Measurements from ENCODE around the gene NTSR1.
A peak's percentile ranks its signal among the peaks of the same experiment; 100 is the strongest.

The NTSR1 gene

DNA sequence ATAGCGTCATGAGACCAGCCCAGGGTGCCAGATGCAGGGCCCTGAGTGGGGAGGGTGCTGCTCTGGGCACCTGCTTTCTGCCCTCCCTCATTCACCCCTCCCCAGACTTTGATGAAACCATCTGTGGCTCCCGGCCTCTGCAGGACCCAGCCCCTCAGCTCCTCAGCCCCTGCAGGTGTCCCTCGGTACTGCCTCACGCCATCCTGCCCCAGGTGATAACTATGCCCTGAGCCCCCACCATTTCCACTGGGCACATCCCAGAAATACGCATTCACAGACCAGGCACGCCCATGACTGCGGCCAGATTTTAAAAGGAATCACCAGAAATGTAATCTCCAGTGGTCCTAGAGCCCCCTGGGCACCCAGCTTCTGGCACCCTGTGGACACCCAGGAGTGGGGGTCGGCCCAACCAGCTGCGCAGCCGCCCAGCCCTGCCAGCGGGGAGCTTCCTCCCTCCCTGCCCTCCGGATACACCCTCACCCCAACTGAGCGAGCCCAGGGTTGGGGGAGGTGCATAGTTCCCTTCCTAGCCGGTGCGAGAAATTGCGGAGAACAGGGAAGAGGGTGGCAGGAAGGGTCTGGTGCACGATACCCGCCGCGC is 615 bp upstream of the NTSR1 start:
- DNase-seq (ENCODE audit: low read depth, low spot score), result no peak

DNA sequence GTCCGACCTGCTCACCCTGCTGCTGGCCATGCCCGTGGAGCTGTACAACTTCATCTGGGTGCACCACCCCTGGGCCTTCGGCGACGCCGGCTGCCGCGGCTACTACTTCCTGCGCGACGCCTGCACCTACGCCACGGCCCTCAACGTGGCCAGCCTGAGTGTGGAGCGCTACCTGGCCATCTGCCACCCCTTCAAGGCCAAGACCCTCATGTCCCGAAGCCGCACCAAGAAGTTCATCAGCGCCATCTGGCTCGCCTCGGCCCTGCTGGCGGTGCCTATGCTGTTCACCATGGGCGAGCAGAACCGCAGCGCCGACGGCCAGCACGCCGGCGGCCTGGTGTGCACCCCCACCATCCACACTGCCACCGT is 885 bp downstream of the NTSR1 start:
- no peak for DNase-seq (ENCODE audit: low read depth, low spot score)

DNA sequence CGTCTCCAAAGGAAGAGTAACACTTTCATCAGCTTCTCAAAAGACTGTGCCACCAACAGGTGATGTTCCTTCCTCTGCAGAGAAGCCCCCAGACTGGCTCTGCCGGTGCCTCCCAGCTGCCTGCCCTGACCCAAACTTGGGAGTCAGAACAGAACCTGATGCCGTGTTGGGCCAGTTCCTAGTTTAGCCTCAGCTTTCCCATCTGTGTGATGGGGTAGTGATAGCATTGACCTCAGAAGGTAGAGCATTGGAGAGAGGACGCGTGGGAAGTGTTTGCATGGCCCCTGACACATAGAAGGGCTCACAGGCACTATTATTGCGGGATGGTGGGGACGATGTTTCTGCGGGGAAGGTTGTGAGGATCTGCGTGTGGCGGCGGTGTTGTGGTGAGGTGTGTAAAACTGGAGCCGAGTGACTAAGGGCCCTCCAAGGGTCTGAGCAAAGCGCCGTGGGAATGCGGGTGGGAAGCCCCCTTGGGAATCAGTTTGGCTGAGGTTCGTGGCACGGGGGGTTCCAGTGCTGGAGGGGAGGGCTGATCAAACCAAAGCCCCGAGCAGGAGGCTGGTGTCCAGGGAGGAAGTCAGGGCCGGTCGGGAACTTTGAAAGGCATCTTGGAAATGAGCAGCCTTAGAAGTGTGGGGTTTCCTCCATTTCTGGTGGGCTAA is 1.7 kb downstream of the NTSR1 start:
- DNase-seq (ENCODE audit: low read depth, low spot score), result no peak

DNA sequence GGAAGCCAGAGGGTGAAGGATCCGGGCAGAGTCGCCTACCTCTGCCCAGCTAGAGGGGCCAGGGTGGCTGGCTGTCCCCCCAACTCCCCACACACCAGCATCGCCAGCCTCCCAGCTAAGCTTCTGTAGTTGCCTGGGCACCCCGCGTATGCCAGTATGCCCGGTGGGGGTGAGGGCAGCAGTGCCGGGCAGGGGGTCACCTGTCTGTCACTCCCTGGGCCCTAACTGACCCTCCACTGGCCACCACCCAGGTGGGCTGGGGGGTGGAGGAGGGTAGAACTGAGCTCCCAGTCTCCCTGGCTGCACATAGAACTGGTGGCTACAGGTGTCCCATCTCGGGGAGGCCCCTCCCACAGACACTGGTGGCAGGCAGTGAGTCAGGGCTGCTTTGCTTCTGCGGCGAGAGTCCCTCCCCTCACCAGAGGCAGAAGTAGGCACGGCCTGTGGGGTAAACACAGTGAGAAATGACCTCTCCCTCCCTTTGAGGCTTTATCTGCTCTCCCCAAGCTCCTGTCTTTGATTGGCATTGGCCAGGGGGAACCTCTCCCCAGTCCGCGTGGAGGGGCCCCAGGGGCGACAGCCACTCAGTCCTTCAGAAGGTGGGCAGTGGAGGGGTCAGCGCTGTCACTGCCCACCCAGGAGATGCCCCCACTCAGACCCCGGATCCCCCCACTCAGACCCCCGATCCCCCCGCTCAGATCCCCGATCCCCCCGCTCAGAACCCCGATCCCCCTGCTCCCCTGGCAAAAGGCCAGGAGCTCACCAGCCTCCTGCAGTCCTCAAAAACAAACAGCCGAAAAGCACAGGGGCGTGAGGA is 2.5 kb downstream of the NTSR1 start:
- DNase-seq (ENCODE audit: low read depth, low spot score), result no peak

DNA sequence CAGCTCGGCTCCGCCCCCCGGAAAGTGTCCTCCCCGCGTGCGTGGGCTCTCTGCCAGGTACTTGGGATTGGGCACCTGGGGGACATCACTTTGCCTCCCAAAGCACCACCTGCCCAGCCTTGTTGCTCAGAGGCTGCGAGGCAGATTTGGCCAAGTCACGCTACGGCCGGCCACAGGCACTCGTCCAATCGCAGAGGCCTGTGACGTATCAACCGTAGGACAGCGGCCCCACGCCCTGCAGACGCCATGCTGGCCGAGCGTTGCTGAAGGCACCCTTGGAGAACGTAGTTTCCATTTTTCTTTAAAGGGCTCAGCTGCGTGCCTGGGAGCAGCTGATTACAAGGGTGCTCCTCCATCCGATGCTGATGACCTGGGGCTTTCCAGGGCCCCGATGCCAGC is 3.1 kb downstream of the NTSR1 start:
- no peak for DNase-seq (ENCODE audit: low read depth, low spot score)

DNA sequence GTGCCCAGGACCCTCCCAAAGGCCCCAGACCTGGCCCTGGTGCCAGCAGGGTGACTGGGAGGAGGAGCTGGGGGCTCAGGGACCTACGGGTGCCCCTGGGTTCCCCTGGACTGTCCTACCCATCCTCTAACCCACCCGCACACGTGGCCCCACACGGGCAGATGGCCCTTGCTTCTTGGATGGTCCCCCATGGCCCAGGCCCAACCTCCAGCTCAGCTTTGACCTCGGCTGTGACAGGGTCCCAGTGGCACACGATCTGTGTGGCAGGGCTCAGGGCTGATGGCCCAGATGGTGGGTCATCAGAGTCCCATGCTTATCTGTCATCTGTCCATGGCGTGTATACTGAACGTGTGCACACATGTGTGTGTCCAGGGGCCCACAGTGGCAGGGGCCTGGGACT is 4.0 kb downstream of the NTSR1 start:
- no peak for DNase-seq (ENCODE audit: low read depth, low spot score)

DNA sequence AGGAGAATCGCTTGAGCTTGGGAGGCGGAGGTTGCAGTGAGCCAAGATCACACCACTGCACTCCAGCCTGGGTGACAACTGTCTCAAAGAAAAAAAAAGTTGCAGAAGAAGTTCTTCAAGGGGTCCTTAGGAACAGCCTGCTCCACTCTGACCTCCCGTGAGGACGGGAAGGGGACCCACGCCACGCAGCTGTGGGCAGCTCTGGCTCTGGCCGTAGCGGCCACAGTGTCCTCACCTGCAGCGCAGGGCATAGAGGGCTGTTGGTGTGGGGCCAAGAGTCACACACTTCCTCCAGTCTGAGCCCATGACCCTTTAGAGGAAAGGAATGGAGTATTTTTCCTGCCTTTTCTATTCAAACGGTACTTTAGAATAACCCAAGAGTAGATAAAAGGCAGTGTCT is 5.4 kb downstream of the NTSR1 start:
- DNase-seq (ENCODE audit: low read depth, low spot score), result no peak

DNA sequence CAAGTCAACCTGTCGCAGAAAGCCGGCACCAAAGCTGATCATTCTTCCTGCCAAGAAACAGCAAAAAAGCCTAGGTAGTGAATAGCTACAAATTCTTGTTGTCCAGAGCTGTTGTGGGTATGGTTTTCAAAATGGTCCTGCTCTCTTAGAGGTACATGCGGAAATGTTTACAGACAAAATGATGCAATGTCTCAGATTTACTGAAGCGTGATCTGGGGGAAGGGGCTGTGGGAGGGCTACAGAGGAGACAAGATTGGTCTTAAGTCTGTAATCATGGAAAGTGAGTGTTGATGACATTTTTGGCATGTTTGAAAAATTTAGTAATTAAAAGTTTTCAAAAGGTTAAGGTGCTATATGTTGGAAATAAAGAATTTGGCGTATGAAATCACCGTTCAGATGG is 6.2 kb downstream of the NTSR1 start:
- DNase-seq (ENCODE audit: low read depth, low spot score), result no peak

DNA sequence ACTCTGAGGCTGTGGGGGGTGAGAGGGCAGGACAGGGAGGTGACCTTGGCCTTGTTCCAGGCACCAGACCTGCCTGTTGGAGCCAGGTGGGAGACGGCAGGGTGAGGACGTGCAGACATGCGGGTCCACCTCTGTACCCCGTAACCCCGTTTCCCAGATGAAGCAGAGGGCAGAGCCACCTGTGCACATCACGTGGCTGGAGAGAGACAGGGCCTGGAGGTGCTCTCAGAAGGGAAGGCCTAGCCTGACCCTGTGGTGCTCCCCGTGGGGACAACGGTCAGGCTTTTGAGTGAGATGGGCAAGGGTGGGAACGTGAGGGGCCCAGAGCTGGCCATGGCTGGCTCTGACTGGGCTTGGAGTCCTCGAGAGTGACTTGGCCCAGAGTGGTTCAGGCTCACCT is 6.6 kb downstream of the NTSR1 start:
- DNase-seq (ENCODE audit: low read depth, low spot score), result no peak

DNA sequence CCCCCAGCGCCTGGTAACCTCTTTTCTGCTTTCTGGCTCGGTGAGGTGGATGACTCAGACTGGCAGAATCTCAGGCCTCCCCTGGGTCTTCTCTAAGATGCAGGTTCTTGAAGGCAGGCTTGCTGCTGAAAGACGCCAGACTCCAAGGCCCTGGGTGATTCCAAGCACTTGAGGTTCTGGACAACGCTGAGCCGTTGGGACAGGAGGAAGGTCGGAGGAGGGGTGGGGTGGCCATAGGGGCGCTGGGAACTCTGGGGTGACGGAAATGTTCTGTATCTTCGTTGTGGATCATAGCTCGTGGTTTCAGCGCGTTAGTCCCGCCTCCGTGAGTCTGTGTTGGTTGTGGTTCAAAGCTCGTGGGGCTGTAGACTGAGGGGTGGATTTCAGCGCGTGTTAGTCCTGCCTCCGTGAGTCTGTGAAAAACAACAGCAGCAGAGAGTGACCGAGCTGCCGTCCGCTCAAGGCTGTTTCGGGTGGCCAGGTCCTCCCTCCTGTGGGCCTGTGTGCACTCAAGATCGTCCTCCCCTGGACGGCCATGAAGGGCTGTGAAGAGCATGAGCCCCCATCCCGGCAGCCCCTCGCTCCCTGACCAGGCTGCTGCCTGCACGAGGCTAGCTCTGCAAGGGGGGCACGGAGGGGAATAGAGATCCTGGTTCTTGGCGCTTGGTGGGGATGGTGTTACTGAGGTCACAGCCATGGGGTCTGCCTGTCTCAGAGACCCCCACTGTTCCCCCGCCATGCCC is 7.7 kb downstream of the NTSR1 start:
- no peak for DNase-seq (ENCODE audit: low read depth, low spot score)

DNA sequence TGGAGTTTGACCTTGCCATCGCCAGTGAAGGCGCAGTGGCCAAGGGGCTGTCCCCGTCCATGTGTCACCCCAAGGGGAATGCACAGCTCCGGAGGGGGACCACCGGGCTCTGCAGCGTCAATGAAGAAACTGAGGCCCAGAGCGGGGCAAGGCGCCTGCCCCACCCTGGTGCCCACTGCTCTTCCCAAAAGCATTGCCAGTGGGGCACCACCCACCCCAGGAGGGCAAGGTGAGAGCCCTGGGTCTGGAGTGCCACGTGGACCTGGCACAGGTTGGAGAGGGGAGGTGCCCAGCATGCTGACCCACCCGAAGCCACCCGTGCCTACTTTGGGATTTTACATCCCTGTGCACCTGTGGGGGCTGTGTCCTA is 8.3 kb downstream of the NTSR1 start:
- no peak for DNase-seq (ENCODE audit: low read depth, low spot score)

DNA sequence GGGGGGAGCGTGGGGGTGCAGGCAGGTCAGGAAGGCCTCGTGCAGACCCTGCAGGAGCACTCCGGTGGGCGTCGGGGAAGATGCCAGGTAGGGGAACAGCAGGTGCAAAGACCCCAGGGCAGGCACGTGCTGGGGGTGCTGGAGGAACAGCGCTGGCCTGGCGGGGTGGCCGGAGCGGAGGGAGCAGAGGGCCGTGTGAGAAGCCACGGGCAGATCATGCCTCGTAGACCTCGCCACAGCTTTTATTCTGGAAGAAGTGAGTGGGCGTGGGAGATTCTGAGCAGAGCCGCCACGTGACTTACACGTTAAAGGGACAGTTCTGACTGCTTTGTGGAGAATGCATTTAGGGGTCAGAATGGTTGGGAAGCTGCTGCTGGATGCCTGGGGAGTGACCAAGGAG is 9.3 kb downstream of the NTSR1 start:
- DNase-seq (ENCODE audit: low read depth, low spot score), result no peak

DNA sequence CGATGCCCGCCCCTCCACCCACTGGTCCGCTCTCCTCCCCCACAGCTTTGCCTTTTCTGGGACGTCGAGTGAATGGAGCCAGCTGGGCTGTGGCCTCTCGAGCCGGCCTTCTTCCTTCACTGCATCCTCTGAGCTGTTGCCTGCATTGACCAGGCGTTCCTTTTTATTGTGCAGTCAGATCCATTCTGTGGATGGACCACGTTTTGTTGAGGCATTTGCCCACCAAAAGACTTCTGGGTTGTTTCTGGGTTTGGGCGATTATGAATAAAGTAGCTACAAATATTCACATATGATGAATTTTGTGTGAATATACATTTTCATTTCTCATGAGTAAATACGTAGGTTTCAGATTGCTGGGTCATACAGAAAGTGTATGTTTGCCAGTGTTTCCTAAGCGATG is 9.9 kb downstream of the NTSR1 start:
- no peak for DNase-seq (ENCODE audit: low read depth, low spot score)

DNA sequence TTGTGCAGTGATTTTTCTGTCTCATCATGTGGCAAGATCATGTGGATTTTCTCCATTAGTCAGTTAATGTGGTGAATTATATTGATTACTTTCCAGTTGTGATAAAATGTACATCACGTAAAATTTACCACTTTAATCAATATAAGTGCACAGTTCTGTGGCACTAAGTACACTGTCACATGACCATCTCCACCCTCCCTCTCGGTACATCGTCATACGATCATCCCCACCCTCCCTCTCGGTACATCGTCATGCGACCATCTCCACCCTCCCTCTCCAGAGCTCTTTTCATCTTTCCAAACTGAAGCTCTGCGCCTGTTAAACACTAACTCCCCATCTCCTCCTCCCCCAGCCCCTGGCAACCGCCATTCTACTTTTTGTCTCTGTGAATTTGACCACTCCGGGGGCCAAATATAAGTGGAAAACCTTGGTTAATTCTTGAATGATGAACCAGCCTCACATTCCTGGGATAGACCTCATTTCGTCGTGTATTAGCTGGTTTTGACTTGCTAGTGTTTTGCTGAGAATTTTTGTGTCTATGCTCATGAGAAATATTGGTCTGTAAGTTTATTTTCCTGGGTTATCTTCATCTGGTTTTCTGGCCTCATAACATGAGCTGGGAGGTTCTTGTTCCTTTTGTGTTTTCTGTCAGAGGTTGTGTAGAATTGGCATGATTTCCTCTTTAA is 10.8 kb downstream of the NTSR1 start:
- no peak for DNase-seq (ENCODE audit: low read depth, low spot score)

DNA sequence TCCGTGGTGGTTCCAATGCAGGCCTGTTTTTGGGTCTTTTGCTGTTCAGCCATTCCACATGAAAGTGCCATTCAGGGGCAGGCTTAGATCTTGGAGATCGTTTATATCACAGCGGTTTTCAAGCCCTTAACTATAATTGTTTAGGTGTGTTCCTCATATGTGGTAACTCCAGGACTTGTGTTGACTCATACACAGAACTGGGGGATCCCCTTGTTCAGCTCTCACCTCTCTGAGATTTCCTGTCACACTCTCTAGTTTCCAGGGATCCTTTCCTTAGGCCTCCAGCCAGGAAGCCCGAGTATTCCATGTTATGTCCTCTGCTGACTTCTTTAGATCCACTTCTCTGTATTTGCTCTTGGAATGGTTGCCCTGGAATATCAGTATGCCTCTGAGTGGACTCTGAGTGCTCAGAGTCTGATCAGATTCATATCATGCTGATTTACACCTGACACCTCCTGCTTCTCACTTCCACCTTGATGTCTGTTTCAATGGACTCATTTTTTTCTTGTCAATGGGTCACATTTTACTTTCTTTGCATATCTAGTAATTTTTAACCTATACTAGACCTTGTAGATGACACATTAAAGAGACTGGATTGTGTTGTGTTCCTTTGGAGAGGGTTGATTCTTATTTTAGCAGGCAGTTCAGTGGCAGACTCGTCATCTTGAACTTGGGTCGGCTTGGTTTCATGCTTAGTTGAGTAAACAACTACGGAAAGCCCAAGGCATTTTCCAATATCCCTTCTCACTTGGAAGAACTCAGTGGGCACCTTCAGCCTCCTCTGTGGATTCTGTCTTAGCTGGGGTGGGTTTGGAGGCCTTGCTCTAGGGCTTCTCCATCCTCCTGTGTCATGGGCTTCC is 13.1 kb downstream of the NTSR1 start:
- no peak for DNase-seq (ENCODE audit: low read depth, low spot score)

DNA sequence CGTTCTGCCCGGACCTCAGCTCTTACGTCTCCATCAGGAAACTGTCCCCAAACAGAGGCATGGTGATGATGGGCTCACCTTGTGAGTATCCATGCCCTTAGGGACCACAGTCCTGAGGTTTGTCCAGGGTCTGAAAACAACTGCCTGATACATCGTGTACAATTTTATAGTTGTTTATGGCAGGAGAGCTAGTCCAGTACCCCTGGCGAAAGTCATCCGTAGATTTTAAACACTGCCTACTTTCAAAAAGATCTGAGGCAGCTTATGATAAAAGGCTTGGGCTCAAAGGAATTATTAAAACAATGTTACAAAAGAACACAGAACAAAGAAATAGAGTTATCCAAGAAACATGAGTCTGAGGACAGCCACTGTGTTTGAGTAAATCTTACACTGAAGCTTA is 14.0 kb downstream of the NTSR1 start:
- no peak for DNase-seq (ENCODE audit: low read depth, low spot score)

DNA sequence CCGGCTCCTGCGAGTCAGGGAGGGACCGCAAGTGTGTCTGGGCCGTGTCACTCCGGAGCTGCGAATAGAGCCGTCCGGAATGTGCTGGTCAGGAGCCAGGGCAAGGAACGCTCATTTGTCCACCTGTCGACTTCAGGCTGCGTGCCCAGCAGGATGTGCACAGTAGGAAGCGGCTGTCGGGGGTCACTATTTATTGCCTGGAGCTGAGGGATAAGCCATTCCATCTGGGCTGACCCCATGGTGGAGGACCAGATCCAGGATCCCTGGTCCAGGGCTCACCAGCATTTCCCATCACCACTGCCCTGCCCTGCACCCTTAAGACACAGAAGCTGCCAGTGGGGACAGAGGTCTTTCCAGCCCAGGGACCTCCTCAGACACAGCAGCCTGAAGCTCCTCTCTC is 14.7 kb downstream of the NTSR1 start:
- peak; percentile 56 for DNase-seq (ENCODE audit: low read depth, low spot score)

DNA sequence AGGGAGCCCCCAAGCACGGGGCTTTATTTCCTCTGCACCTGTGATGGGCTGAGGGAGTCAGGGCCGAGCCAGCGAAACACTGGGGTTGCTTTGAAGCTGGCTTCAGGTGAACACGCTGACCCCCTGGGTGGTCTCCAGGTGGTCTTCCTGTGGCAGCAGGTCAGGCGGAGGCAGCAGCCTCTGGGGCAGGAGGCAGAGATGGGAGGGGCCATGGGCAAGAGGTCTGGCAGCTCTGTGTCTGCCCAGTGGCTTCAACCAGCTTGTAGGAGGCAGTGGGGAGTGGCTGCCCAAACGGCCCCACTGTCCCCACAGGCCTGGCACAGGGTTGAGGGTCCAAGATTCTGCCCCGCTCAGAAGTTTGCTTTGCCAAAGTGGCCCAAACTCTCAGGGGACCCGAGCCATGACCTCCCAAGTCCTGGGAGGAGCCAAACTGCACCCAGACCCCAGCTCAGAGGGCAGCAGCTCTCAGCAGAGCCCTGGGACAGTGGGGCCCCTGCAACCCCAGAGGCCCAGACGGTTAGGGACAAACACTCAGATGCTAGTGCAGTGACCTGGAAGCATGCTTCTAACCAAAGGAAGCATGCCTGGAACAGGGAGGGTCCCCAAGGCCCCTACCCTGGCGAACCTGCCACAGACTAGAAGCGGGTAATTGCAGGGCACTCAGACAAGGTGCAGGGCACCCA is 15.3 kb downstream of the NTSR1 start:
- no peak for DNase-seq (ENCODE audit: low read depth, low spot score)

DNA sequence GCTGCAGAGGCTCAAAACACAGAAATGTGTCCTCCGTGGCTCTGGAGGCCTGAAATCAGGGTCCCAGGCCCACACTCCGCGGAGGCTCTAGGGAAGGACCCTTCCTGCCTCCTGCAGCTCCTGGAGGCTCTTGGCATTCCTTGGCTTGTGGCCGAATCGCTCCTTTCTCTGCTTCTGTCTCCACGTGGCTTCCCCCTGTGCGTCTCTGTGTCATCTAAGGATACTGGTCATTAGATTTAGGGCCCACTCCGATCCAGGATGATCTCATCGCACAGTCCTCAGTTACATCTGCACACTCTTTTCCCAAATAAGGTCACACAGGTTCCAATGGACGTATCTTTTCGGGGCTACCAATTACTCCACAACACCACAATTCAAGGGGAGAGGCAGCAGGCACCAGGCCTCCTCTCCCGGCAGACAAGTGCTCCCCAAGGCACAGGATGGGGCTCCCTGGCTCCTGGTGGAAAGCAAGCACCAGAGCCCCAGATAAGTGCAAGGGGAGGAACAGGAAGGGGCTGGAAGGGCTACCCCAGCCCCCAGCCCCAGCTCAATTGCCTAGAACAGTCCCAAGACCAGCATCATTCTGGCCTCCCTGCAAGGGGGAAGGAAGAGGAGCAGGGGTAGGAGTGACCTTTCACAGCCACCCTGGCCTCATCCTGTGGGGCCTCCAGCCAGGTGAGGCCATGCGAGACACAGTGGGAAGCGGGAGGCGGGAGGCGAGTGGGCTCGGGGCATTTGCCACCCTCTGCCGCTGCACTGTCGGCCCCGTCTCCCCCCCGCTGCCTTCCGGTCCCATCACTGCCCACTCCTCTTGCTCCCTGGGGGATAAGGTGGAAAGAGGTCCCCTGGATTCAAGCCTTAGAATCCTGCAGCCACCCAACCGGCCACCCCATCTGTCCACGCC is 16.3 kb downstream of the NTSR1 start:
- no peak for DNase-seq (ENCODE audit: low read depth, low spot score)
